Sigmoid colon (tissue), 7 donors: Measurements from ENCODE around the gene GRIA1. TPM values are rescaled to one million over a fixed set of nuclear protein-coding genes. Genes with fewer than 3 reads are reported as not detected.

Experiments
- DNase-seq: peaks from one replicate; pipeline ENCODE4 v3.0.0-alpha.2; 2019
- H3K27ac ChIP-seq, 4 donors: fragments of 200-600 bp; sonication (generic); one replicate each; pipeline ENCODE4 v1.5.1; 2016 to 2019; ENCODE audit warnings: mild to moderate bottlenecking in 1 of 4
- H3K27me3 ChIP-seq, 3 donors: fragments of 200-600 bp; sonication (generic); one replicate each; pipeline ENCODE4 v1.5.1; 2019; ENCODE audit warnings: mild to moderate bottlenecking in 1 of 3
- H3K36me3 ChIP-seq, 4 donors: fragments of 200-600 bp; sonication (generic); one replicate each; pipeline ENCODE4 v1.5.1; 2016 to 2019
- H3K4me1 ChIP-seq, 4 donors: fragments of 200-600 bp; sonication (generic); one replicate each; pipeline ENCODE4 v1.5.1; 2017 to 2019
- H3K4me3 ChIP-seq, 4 donors: fragments of 200-600 bp; sonication (generic); one replicate each; pipeline ENCODE4 v1.5.1; 2017 to 2019; ENCODE audit warnings: mild to moderate bottlenecking in 2 of 4, moderate library complexity in 1 of 4
- H3K9me3 ChIP-seq, 4 donors: fragments of 200-600 bp in 3 of 4; sonication (generic) in 3 of 4; one replicate each; pipeline versions ENCODE4 v1.5.1 to v1.6.1; 2013 to 2019
- EP300 ChIP-seq, 4 donors: sonication (generic); formaldehyde crosslinking; IDR thresholded peaks; one replicate each; pipeline ENCODE4 v1.6.1; 2017; ENCODE audit warnings: antibody characterized with exemption in 4 of 4
- POLR2A ChIP-seq, 2 donors: fragments of 450-650 bp; IDR thresholded peaks; one replicate each; pipeline ENCODE4 v1.6.1; 2016; ENCODE audit warnings: antibody characterized with exemption in 2 of 2, mild to moderate bottlenecking in 2 of 2, moderate library complexity in 2 of 2
- POLR2AphosphoS5 ChIP-seq, 4 donors: sonication (generic); formaldehyde crosslinking; IDR thresholded peaks; one replicate each; pipeline ENCODE4 v1.6.1; 2017; ENCODE audit warnings: antibody characterized with exemption in 4 of 4
- WGBS, 2 donors: extraction: QIAGEN DNeasy Blood & Tissue Kit; methylation state at CpG; one replicate each; pipeline ENCODE4 v1.1.7; 2013; 5-methylcytosine and 5-hydroxymethylcytosine counted together
- intact Hi-C: fragments of 100-400 bp; cut with DNase I; formaldehyde crosslinking; loops from one replicate; pipeline ENCODE4 v1.15.1; 2023
- polyA plus RNA-seq, 3 donors: library from polyadenylated mRNA; stranded (reverse); fragments of 200-250 nt; gene quantifications; one replicate each; pipeline ENCODE4 v1.2.3, GENCODE V29; 2013
- total RNA-seq, 4 donors: library from RNA; depleted of rRNA; stranded (reverse); fragments of >200 nt; gene quantifications; one replicate each; pipeline ENCODE4 v1.1.0, GENCODE V29; 2016
- TF ChIP-seq, protein P1 (sequence below), 4 experiments: fragments of 450-650 bp in 3 of 4; fragments of 200-600 bp in 1 of 4; IDR thresholded peaks; one replicate each; pipeline ENCODE4 v1.5.1; 2016 to 2019; ENCODE audit warnings: antibody characterized with exemption in 4 of 4, mild to moderate bottlenecking in 3 of 4, moderate library complexity in 2 of 4
- donor health status: healthy with polysubstance abuse.
- donor health status: Bipolar disorder and iron deficiency.
- donor health status: healthy.

GRIA1 gene
- total and polyA plus RNA-seq, 7 donors = under 0.01 to 1.5 (median 0.51) TPM; not detected in 1

DNA sequence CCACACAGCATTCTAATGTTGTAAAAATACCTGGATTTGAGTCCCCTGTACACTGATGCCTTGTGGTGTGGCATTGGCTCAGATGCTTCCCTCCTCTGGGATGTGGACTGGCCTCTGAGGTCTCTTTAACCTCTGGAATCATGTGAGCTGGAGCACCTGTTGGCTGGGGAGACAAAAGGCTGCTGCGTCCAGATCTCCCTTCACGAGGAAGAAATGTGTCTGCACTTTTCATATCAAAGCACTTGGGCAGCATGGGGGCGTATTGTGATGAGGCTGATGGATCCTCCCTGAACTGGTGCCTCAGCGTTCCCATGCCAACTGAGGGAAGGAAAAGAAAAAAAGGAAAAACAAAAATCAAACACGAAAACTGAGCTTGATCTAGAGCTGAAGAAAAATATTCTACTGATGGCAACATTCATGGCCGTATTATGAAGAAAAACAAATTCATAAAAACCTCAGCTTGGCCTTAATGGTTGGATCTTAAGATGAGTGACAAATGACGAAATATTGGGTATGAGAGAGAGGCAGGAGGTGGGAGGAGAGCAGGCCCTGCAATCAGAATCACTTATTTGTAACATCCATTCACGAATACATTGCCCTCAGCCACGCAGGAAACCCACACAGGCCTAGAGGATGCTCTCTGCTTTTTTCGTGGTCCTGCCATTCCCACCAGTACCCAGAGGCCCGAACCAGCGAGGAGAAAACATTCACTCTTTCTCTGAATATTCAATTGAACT is 26.2 kb downstream of the GRIA1 start:
- TF ChIP-seq, protein P1, sequence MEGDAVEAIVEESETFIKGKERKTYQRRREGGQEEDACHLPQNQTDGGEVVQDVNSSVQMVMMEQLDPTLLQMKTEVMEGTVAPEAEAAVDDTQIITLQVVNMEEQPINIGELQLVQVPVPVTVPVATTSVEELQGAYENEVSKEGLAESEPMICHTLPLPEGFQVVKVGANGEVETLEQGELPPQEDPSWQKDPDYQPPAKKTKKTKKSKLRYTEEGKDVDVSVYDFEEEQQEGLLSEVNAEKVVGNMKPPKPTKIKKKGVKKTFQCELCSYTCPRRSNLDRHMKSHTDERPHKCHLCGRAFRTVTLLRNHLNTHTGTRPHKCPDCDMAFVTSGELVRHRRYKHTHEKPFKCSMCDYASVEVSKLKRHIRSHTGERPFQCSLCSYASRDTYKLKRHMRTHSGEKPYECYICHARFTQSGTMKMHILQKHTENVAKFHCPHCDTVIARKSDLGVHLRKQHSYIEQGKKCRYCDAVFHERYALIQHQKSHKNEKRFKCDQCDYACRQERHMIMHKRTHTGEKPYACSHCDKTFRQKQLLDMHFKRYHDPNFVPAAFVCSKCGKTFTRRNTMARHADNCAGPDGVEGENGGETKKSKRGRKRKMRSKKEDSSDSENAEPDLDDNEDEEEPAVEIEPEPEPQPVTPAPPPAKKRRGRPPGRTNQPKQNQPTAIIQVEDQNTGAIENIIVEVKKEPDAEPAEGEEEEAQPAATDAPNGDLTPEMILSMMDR (IDR thresholded peaks at IDR 0.05) = no peak
- no peak for TF ChIP-seq EP300 (IDR thresholded peaks at IDR 0.05)
- no peak for TF ChIP-seq POLR2AphosphoS5 (IDR thresholded peaks at IDR 0.05)
- no peak for TF ChIP-seq POLR2A (IDR thresholded peaks at IDR 0.05)
- peaks cover 0 to 4% (median 1%) of the 10 kb centered on the region in 4 donors for H3K9me3 ChIP-seq
- H3K36me3 ChIP-seq = no peaks in the 10 kb centered on the region
- intact Hi-C loops = no loop called here
- H3K4me3 ChIP-seq = no peak overlapping the region
- no peaks in the 10 kb centered on the region for H3K27me3 ChIP-seq
- peaks cover 0 to 7% (median 0%) of the 10 kb centered on the region in 4 donors for H3K4me1 ChIP-seq
- WGBS, 2 donors = 62% methylated on average over 12 of the region's 12 CpGs
- no peak overlapping the region for H3K27ac ChIP-seq
- no peak for DNase-seq

DNA sequence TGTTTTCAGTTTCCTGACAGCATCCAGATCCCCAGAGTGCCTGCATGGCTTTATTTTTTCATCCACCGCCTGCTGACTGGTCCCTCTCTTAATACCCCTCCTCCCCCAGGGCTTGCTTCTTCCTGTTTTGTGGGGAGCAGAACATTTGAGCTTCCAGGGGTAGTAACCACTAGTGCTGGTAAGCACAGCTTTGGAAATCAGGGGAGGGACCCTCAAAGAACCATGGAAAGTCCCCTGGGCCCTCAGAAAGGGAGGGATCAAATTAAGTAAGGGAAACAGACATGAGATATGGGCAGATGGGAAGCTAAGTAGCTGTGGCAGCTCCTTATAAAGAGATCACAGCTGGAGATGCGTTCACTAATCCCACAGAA is 26.8 kb downstream of the GRIA1 start:
- Histone ChIP-seq H3K27me3 (no peaks in the 10 kb centered on the region), H3K9me3 (peaks cover 0 to 4% (median 1%) of the 10 kb centered on the region in 4 donors), H3K4me1 (peaks cover 0 to 7% (median 0%) of the 10 kb centered on the region in 4 donors), H3K36me3 (no peaks in the 10 kb centered on the region), H3K4me3 (no peak overlapping the region), H3K27ac (no peak overlapping the region)
- TF ChIP-seq POLR2AphosphoS5 (IDR thresholded peaks at IDR 0.05) = no peak
- TF ChIP-seq, protein P1 (IDR thresholded peaks at IDR 0.05) = no peak
- TF ChIP-seq EP300 (IDR thresholded peaks at IDR 0.05) = no peak
- no peak for TF ChIP-seq POLR2A (IDR thresholded peaks at IDR 0.05)
- 54 to 76% methylated on average over 2 of the region's 2 CpGs for WGBS, 2 donors
- intact Hi-C loops = no loop called here
- no peak for DNase-seq

DNA sequence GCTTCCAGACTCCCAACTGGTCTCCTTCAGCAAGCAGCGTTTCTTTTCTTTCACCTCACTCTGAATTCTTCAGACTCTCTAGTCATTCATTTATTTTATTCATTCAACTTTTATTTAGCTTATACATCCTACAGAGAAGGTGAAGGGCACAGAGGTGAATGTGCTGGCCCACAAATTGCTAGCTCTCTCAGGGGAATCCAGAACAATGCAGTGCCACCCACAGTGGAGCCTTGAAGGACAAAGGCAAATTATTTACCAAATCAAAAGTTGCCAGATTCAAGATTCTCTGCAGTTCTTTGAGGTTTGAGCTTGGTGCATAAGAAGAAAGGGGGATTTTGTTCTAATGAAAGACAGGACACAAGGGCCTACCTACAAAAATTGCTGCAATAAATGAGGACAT is 29.7 kb downstream of the GRIA1 start:
- Histone ChIP-seq H3K4me1 (peaks cover 0 to 19% (median 8%) of the 10 kb centered on the region in 4 donors), H3K27ac (no peak overlapping the region), H3K36me3 (no peaks in the 10 kb centered on the region), H3K27me3 (no peaks in the 10 kb centered on the region), H3K4me3 (no peak overlapping the region), H3K9me3 (no peaks in the 10 kb centered on the region)
- WGBS, 2 donors = 78 to 86% methylated on average over 1 of the region's 1 CpG
- TF ChIP-seq POLR2AphosphoS5 (IDR thresholded peaks at IDR 0.05) = no peak
- TF ChIP-seq, protein P1 (IDR thresholded peaks at IDR 0.05) = no peak
- TF ChIP-seq EP300 (IDR thresholded peaks at IDR 0.05) = no peak
- TF ChIP-seq POLR2A (IDR thresholded peaks at IDR 0.05) = no peak
- no peak for DNase-seq
- intact Hi-C loops = no loop called here

DNA sequence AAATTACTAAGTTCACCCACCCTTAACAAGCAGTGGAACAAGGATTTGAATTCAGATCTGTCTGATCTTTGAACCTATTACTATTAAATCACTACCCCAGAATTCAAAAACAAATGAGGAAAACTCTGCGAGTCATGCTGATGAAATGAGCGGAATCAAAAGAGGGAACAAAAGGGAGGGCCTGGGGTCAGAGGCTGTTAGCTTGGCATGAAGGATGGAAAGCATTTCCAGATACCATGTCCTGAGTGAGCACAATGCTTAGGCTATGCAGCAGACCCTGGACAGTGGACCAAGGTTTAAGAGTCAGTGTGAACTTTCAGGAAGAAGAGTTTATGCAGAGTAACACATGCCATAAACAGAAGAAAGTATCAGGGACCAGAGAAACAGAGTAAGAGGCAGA is 30.5 kb downstream of the GRIA1 start:
- no peaks in the 10 kb centered on the region for H3K36me3 ChIP-seq
- H3K9me3 ChIP-seq = no peaks in the 10 kb centered on the region
- H3K27ac ChIP-seq = no peak overlapping the region
- TF ChIP-seq, protein P1 (IDR thresholded peaks at IDR 0.05) = no peak
- TF ChIP-seq POLR2AphosphoS5 (IDR thresholded peaks at IDR 0.05) = no peak
- no peak for TF ChIP-seq POLR2A (IDR thresholded peaks at IDR 0.05)
- TF ChIP-seq EP300 (IDR thresholded peaks at IDR 0.05) = no peak
- WGBS, 2 donors = 91 to 92% methylated on average over 2 of the region's 2 CpGs
- H3K4me1 ChIP-seq = peaks cover 0 to 20% (median 8%) of the 10 kb centered on the region in 4 donors
- H3K4me3 ChIP-seq = no peak overlapping the region
- DNase-seq = no peak
- intact Hi-C loops = no loop called here
- no peaks in the 10 kb centered on the region for H3K27me3 ChIP-seq

DNA sequence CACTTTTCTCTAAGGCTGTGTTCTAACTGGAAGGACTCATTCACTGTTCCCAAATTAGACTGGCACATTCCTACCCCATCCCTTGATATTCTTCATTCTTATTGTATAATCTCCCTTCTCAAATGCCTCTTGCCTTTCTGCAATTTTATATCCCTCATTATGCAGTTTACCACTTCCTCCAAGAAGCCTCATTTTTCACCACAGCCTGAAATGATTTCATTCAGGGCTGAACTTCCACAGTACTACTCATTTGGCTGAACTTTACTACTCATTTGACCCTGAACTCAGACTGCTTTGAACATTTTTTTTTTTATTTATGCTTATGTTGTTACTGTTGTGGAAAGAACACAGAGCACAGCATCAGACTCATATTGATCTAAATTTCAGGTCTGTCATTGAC is 32.7 kb downstream of the GRIA1 start:
- Histone ChIP-seq H3K9me3 (no peaks in the 10 kb centered on the region), H3K4me3 (no peak overlapping the region), H3K36me3 (no peaks in the 10 kb centered on the region), H3K4me1 (peaks cover 0 to 20% (median 8%) of the 10 kb centered on the region in 4 donors), H3K27me3 (no peaks in the 10 kb centered on the region), H3K27ac (no peak overlapping the region)
- DNase-seq = no peak
- TF ChIP-seq EP300 (IDR thresholded peaks at IDR 0.05) (no peak), POLR2A (IDR thresholded peaks at IDR 0.05) (no peak), POLR2AphosphoS5 (IDR thresholded peaks at IDR 0.05) (no peak)
- TF ChIP-seq, protein P1 (IDR thresholded peaks at IDR 0.05) = no peak
- intact Hi-C loops = no loop called here
